Stimulated activated CD4-positive, alpha-beta T cell treated with anti-CD3 and anti-CD28 coated beads, Interleukin-2, amount 100 ng/mL, for 24 hours (primary cell): ENCODE results near the gene FNBP1.
A peak's percentile ranks its signal among the peaks of the same experiment; 100 is the strongest.

Source experiments
- DNase-seq, 2 donors: peaks; one replicate each; pipeline ENCODE4 v3.0.0-alpha.2; 2020

FNBP1 gene

GRCh38 chr9:130042885-130043653 is at the start of gene FNBP1:
Gene FNBP1, minus strand, starts transcription at chr9:130043189. Its CDS starts 214 bp downstream, at chr9:130042975.
- DNase-seq: peak; percentile 81

- DNase-seq: no peak
Measured at GRCh38 chr9:130090915-130091314, 47.9 kb upstream of the FNBP1 start.

- DNase-seq: no peak
Measured at GRCh38 chr9:130089141-130089540, 46.2 kb upstream of the FNBP1 start.

GRCh38 chr9:130088051-130088450 is 45.1 kb upstream of the FNBP1 start:
- no peak for DNase-seq

GRCh38 chr9:130084337-130084736 is 41.3 kb upstream of the FNBP1 start:
- DNase-seq: no peak

- DNase-seq: no peak
Measured at GRCh38 chr9:130078547-130078946, 35.6 kb upstream of the FNBP1 start.

- no peak for DNase-seq
Measured at GRCh38 chr9:130073373-130073772, 30.4 kb upstream of the FNBP1 start.

- DNase-seq: no peak
Measured at GRCh38 chr9:130072515-130073235, 29.7 kb upstream of the FNBP1 start.

GRCh38 chr9:130069048-130069447 is 26.1 kb upstream of the FNBP1 start:
- no peak for DNase-seq

GRCh38 chr9:130064621-130065020 is 21.6 kb upstream of the FNBP1 start:
- no peak for DNase-seq

GRCh38 chr9:130062750-130063149 is 19.8 kb upstream of the FNBP1 start:
- DNase-seq: no peak

- DNase-seq: no peak
Measured at GRCh38 chr9:130060296-130060695, 17.3 kb upstream of the FNBP1 start.

GRCh38 chr9:130058887-130059286 is 15.9 kb upstream of the FNBP1 start:
- no peak for DNase-seq

GRCh38 chr9:130058154-130058553 is 15.2 kb upstream of the FNBP1 start:
- DNase-seq: no peak

GRCh38 chr9:130054820-130055219 is 11.8 kb upstream of the FNBP1 start:
- no peak for DNase-seq

- DNase-seq: no peak
Measured at GRCh38 chr9:130054325-130054786, 11.4 kb upstream of the FNBP1 start.

GRCh38 chr9:130053504-130054324 is 10.7 kb upstream of the FNBP1 start, which contains the start of gene GPR107:
Gene GPR107, plus strand, starts transcription at chr9:130053906. Its CDS starts 27 bp downstream, at chr9:130053933.
- DNase-seq: peak; percentile 84

- DNase-seq: no peak
Measured at GRCh38 chr9:130053109-130053503, 10.1 kb upstream of the FNBP1 start.

GRCh38 chr9:130051855-130052254 is 8.9 kb upstream of the FNBP1 start:
- no peak for DNase-seq

GRCh38 chr9:130050462-130050861 is 7.5 kb upstream of the FNBP1 start:
- no peak for DNase-seq

- DNase-seq: no peak
Measured at GRCh38 chr9:130049431-130050210, 6.6 kb upstream of the FNBP1 start.

- no peak for DNase-seq
Measured at GRCh38 chr9:130045725-130046450, 2.9 kb upstream of the FNBP1 start.
